ENCODE measurements around the gene CAMKMT. TPM values are rescaled to one million over a fixed set of nuclear protein-coding genes. Genes with fewer than 3 reads are reported as not detected.

Gene CAMKMT
- total RNA-seq, 4 donors from 2014 or later, result 6.0 to 15.3 (median 10.7) TPM

DNA sequence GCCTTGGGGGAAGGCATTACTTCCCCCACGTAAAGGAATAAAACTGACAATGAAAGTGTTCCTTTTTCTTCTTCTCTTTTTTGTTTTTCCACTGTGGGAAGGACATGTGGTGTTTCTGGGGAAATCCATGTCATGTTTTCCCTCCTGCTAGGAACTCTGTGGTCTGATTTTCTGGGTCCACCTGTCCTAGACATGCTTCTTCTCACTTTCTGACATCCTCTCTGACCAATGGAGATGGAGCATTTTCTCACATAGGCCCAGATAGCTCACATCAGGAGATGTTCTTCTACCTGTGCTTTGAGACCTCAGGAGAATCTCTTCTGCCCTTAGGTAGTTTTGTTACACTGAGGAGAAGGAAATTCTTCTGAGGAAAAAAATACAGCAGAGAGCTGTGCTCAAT, 327.8 kb downstream of the CAMKMT start:
- no peaks in the 10 kb centered on the region for H3K36me3 ChIP-seq
- TF ChIP-seq EP300 (IDR thresholded peaks at IDR 0.05) (no peak), POLR2A (IDR thresholded peaks at IDR 0.05) (no peak), POLR2AphosphoS5 (IDR thresholded peaks at IDR 0.05) (no peak), CTCF (IDR thresholded peaks at IDR 0.05) (no peak)
- no peaks in the 10 kb centered on the region for H3K9me3 ChIP-seq
- no peak for DNase-seq (ENCODE audit: low spot score in 2 of 2)
- H3K4me3 ChIP-seq, result no peak overlapping the region
- no peaks in the 10 kb centered on the region for H3K4me1 ChIP-seq
- H3K27ac ChIP-seq, result no peak overlapping the region
- 78% methylated on average over 1 of the region's 1 CpG for WGBS
- no peaks in the 10 kb centered on the region for H3K27me3 ChIP-seq

DNA sequence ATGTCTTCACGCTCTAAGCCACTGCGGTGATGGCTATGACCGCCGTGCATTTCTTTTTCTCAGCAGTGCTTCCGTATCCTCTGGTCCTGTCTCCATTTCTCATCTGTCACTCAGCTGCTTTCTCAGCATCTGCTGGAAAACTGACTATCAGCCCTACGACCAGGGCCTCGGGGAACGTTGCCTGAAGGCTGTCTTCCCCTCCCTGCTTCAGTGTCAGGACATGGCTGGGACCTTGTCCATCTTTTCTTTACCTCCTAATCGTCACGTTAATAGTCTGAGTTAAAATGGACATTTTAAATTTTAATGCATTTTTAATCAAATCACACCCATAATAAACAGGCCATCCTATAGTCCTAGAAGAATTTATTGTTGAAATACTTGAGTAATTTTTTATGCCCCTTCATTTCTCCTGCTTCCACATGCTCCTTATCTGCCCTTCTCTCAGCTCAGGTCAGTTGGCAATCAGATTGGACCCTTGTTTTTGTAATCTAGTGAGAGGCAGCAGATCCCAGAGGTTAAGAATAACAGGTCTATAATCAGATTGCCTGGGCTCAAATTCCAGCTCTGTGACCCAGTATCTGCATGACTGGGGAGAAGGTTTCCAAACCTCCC, 329.5 kb downstream of the CAMKMT start:
- H3K27ac ChIP-seq, result no peak overlapping the region
- WGBS, result 87% methylated on average over 10 of the region's 10 CpGs
- H3K36me3 ChIP-seq, result no peaks in the 10 kb centered on the region
- no peak for TF ChIP-seq EP300 (IDR thresholded peaks at IDR 0.05)
- TF ChIP-seq POLR2AphosphoS5 (IDR thresholded peaks at IDR 0.05), result no peak
- no peak for TF ChIP-seq POLR2A (IDR thresholded peaks at IDR 0.05)
- no peak for TF ChIP-seq CTCF (IDR thresholded peaks at IDR 0.05)
- no peak for DNase-seq (ENCODE audit: low spot score in 2 of 2)
- no peaks in the 10 kb centered on the region for H3K9me3 ChIP-seq
- no peaks in the 10 kb centered on the region for H3K4me1 ChIP-seq
- H3K4me3 ChIP-seq, result no peak overlapping the region
- H3K27me3 ChIP-seq, result no peaks in the 10 kb centered on the region

GRCh38 chr2:44692821-44693220, 331.1 kb downstream of the CAMKMT start:
- WGBS, result 92% methylated on average over 4 of the region's 4 CpGs

GRCh38 chr2:44700824-44701223, 339.1 kb downstream of the CAMKMT start:
- H3K4me1 ChIP-seq, result no peaks in the 10 kb centered on the region
- no peak overlapping the region for H3K27ac ChIP-seq
- 93% methylated on average over 5 of the region's 5 CpGs for WGBS
- no peak for DNase-seq (ENCODE audit: low spot score in 2 of 2)
- H3K27me3 ChIP-seq, result no peaks in the 10 kb centered on the region
- no peak overlapping the region for H3K4me3 ChIP-seq
- H3K9me3 ChIP-seq, result no peaks in the 10 kb centered on the region
- H3K36me3 ChIP-seq, result no peaks in the 10 kb centered on the region
- TF ChIP-seq POLR2A (IDR thresholded peaks at IDR 0.05) (no peak), CTCF (IDR thresholded peaks at IDR 0.05) (no peak), POLR2AphosphoS5 (IDR thresholded peaks at IDR 0.05) (no peak), EP300 (IDR thresholded peaks at IDR 0.05) (no peak)

More at GRCh38 chr2:44692821-44693220, 331.1 kb downstream of the CAMKMT start:
- Histone ChIP-seq H3K9me3 (no peaks in the 10 kb centered on the region), H3K4me1 (no peaks in the 10 kb centered on the region), H3K36me3 (no peaks in the 10 kb centered on the region), H3K4me3 (no peak overlapping the region), H3K27me3 (no peaks in the 10 kb centered on the region), H3K27ac (no peak overlapping the region)
- TF ChIP-seq EP300 (IDR thresholded peaks at IDR 0.05) (no peak), POLR2A (IDR thresholded peaks at IDR 0.05) (no peak), CTCF (IDR thresholded peaks at IDR 0.05) (no peak), POLR2AphosphoS5 (IDR thresholded peaks at IDR 0.05) (no peak)
- DNase-seq (ENCODE audit: low spot score in 2 of 2), result no peak

DNA sequence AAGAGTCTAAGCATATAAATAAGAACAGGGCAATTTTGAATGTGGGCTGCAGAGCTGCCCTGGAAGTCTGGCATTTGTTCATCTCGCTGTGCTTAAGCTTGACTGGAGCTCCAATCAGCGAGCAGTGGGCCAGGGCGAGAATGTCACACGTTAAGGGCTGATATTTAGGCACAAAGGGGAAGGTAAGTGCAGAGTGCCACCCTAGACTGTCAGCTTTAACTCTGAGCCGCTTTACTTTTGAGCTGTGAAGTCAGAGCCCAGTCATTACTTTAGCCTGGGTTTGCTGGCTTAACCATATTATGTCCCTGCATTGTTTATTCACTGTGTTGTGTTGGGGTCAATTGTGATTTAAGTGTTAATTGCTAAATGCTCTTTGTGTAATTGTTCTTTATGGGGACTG, 343.6 kb downstream of the CAMKMT start:
- no peak overlapping the region for H3K4me3 ChIP-seq
- no peaks in the 10 kb centered on the region for H3K36me3 ChIP-seq
- no peak overlapping the region for H3K27ac ChIP-seq
- H3K4me1 ChIP-seq, result no peaks in the 10 kb centered on the region
- H3K27me3 ChIP-seq, result no peaks in the 10 kb centered on the region
- 90% methylated on average over 5 of the region's 5 CpGs for WGBS
- TF ChIP-seq EP300 (IDR thresholded peaks at IDR 0.05) (no peak), CTCF (IDR thresholded peaks at IDR 0.05) (no peak), POLR2AphosphoS5 (IDR thresholded peaks at IDR 0.05) (no peak), POLR2A (IDR thresholded peaks at IDR 0.05) (no peak)
- no peak for DNase-seq (ENCODE audit: low spot score in 2 of 2)
- H3K9me3 ChIP-seq, result no peaks in the 10 kb centered on the region
